Measurements from ENCODE around the gene CAMKK1.

DNA sequence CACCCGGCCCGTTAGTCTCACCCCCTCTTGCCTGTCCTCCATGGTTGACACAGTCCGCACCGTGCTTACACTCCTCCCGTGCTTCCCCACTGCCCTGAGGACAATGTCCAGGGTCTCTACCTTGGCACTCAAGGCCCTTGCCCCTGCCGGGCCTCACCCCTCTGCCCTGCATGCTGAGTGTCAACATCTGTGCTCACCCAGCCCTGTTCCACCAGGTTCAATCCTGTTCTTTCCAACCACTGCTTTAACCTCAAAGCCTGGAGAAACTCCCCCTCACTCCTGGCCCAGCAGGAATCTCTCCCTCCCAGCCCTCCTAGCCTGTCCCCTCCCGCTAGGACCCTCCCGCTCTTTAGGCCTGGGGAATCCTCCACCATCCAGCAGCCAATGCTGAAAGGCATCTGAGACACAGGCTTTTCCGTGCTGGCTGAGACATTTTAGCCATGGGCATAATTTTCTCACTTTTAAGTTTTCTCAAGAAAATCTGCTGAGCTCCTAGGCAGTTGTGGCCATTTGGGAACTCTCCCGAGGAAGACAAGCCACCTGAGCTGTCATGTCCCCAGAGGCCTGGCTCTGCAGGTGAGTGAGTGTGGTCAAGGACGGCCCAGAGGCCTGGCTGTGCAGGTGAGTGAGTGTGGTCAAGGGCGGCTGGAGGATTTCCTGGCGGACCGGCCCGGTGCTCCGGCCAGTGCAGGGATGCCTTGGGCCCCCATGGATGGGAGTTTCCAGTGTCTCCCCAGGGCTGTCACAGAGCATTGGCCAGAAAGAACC is 34.2 kb upstream of the CAMKK1 start:
- TF ChIP-seq, protein P1, sequence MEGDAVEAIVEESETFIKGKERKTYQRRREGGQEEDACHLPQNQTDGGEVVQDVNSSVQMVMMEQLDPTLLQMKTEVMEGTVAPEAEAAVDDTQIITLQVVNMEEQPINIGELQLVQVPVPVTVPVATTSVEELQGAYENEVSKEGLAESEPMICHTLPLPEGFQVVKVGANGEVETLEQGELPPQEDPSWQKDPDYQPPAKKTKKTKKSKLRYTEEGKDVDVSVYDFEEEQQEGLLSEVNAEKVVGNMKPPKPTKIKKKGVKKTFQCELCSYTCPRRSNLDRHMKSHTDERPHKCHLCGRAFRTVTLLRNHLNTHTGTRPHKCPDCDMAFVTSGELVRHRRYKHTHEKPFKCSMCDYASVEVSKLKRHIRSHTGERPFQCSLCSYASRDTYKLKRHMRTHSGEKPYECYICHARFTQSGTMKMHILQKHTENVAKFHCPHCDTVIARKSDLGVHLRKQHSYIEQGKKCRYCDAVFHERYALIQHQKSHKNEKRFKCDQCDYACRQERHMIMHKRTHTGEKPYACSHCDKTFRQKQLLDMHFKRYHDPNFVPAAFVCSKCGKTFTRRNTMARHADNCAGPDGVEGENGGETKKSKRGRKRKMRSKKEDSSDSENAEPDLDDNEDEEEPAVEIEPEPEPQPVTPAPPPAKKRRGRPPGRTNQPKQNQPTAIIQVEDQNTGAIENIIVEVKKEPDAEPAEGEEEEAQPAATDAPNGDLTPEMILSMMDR (IDR thresholded peaks at IDR 0.05): no peak
- TF ChIP-seq POLR2A (IDR thresholded peaks at IDR 0.05): no peak
